GM18499 (cell line): ENCODE results near the gene CENPX.

Experiments
- ATAC-seq: cut with Tn5 transposase; IDR thresholded peaks from one replicate; pipeline ENCODE4 v1.9.1; 2021; ENCODE audit warnings: moderate number of reproducible peaks; ENCODE audit not compliant: insufficient read depth, unreplicated experiment

CENPX gene

DNA sequence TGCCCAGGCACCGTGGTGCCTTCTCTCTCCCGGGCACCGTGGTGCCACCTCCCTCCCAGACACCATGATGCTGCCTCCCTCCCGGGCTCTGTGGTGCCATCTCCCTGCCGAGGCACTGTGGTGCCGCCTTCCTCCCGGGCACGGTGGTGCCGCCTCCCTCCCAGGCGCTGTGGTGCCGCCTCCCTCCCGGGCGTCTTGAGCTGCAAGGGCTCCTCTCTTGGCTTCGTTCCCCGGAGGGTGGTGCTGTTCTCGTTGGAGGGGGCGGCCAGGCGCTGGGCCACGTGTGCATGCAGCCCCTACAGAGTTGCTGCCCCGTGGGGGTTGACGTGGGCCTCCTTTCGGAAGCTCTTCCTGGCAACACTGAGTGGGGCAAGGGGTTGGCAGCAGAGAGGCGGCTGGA is 8.2 kb downstream of the CENPX start:
- ATAC-seq, result no peak

DNA sequence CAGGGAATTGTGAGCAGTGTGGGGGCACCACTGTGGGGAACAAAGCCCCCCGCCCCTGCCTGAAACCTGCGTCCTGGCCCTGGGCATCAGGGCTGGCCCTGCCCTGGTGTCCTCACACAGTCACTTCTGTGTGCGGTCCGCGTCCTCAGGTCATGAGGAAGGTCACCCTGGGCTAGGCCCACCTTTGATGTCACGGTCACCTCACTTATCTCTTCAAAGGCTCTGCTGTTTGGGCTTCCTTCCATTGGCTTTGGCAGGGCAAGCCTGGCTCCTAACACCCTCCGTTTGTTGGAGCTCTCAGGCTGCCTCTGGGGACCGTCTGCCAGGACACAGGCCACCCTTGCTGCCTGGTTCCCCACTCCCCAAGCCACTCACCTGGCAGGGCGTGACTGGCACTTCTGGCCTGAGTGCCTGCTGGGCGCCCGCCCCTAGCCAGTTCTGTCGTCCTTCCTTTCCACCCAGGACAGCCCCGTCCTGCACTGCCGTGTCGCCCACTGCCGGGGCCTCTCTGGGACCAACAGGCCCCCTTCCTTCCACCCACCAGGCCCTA is 8.8 kb downstream of the CENPX start:
- ATAC-seq, result no peak

- no peak for ATAC-seq
Observed at GRCh38 chr17:82013341-82013740, 9.3 kb downstream of the CENPX start.

- ATAC-seq, result no peak
Observed at GRCh38 chr17:82012640-82013295, 9.9 kb downstream of the CENPX start.

DNA sequence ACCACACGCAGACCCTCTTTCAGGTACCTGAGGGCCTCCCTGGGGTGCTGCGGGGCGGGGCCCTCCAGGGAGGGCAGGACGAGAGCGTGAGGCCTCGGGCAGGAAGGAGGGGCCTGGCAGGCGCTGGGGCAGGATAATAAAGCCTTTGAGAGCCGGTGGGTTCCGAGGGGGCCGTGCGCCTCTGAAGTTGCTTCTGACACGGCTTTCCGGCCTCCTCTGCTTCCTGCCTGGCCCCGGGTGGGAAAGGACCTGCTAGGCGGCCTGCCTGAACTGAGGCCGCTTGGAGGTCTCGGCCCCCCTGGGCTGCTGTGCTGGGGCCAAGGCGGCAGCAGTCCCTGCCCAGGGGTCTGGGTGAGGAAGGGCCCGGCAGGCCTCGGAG is 10.4 kb downstream of the CENPX start:
- no peak for ATAC-seq

DNA sequence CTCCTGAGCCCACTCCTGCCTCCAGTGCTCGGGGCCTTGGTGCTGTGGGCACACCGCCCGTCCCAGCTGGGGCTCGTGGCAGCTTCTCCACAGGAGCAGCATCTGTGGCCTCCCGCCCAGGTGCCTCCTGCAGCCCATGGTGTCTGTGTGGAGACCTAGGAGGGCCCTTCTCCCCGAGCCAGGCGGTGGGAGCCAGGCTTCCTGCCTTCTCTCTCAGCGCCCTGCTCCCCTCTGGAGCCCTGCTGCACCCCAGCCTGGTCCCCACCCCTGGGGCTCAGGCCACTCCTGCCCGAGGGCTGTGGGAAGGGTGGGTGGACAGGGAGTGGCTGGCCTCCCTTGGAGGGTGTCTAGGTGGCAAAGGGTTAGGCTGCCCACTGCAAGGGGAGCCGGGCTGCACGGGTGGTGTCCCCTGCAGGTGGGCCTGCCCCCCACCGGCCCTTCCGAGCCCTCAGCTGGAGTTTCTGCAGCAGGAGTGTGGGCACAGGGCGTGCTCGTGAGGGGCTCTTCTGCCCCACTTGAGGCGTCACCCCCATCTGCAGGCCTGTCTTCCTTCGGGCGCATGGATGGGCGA is 11.0 kb downstream of the CENPX start:
- no peak for ATAC-seq

DNA sequence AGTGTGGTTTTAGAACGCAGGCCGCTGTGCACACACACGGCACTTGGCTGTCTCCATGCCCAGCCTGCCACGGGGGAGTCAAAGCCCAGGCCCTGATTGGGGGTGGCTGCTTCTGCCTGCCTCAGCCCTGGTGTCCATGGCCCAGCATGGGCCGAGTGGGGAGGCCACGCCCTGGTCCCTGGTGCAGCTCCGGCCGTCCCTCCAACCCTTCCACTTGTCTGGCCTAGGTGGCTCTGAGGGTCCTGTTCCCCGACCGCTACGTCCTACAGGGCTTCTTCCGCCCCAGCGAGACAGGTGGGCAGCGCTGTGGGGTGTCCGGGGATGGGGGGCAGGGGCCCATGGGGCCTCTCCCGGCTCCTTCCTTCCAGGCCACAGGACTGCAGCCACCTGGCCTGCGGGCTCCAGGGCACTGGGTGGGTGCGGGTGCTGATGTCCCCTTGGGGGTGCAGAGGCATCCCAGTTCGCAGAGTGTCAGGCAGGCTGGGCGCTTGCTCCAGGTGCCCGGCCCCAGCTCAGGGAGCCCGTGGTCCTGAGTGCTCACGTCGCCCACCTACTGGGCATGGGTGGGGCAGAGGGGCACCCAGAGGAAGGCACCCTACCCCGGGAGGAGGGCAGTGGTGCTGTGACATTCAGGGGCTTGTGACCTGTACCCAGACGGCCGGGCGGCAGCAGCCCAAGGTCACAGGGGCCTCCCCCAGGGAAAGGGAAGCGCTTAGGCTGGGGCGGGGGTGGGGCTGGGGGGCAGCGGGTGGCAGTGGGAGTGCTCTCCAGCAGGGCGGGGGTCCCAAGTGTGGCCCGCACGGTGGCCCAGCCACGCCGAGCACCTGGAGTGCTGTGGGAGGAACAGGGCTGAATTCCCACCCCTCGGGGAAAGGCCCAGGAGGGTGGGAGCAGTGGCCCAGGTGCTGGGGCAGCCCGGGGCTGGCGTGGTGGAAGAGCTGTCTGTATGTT is 11.8 kb downstream of the CENPX start:
- ATAC-seq, result no peak

DNA sequence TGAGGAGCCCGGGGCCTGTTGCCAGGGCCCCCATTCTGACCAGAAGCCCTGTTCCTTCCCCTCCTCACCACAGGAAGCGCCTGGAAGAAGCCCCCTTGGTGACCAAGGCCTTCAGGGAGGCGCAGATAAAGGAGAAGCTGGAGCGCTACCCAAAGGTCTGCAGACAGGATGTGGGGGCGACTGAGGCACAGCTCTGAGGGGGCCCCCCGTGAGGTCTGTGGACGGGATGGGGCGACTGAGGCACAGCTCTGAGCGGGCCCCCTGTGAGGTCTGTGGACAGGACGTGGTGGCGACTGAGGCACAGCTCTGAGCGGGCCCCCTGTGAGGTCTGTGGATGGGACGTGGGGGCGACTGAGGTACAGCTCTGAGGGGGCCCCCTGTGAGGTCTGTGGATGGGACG is 13.3 kb downstream of the CENPX start:
- ATAC-seq, result no peak

DNA sequence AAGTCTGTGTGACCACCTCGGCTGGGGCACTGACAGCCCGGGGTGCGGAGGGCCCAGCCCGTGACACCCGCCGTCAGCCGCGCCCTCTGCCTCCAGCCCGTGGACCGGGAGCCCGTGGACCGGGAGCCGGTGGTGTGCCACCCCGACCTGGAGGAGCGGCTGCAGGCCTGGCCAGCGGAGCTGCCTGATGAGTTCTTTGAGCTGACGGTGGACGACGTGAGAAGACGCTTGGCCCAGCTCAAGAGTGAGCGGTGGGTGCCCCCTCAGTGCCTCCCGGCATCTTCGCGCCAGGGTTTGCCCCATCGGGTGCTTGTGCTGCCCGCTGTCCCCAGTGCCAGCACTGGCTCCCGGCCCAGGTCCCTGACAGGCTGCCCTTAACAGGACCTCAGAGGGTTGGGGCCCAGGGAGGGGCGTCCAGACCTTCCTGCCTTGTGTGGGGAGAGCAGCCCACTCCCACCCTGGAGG is 13.7 kb downstream of the CENPX start:
- no peak for ATAC-seq

- ATAC-seq, result no peak
Observed at GRCh38 chr17:82008258-82008940, 14.3 kb downstream of the CENPX start.

DNA sequence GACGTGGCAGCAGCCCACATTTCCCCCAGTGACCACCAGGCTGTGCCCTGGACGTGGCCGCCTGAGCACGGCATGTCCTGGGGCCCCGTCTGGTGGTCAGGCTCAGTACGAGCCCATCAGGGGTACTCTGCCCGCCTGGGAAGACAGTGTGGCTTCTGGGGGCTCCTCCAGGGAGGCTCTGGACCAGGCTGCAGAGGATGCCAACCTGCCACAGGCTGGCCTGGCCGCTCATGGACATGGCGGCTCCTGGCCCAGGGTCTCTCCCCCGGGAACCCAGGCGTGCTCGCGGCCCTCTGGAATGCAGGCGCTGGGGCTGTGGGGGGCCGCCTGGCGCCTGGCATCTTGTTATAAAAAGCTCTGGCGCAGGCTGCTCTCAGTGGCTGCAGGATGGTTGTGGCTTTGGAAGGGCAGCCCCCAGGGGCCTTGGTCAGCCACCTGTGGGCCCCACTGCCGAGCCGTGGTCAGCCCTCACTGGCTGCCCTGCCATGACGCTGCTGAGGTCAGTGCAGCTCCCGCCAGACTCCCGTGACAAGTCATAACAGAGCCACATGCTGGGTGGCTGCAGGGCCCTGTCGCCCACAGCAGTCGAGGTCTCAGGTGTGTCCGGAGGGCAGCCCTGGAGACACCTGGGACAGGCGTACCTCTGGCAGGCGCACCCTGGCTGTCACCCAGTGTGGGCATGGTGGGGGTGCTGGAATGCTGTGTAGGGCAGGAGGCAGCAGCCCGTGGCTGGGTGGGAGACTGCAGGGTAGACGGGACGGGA is 15.0 kb downstream of the CENPX start:
- ATAC-seq, result no peak

GRCh38 chr17:82007228-82007494 is 15.5 kb downstream of the CENPX start:
- no peak for ATAC-seq

DNA sequence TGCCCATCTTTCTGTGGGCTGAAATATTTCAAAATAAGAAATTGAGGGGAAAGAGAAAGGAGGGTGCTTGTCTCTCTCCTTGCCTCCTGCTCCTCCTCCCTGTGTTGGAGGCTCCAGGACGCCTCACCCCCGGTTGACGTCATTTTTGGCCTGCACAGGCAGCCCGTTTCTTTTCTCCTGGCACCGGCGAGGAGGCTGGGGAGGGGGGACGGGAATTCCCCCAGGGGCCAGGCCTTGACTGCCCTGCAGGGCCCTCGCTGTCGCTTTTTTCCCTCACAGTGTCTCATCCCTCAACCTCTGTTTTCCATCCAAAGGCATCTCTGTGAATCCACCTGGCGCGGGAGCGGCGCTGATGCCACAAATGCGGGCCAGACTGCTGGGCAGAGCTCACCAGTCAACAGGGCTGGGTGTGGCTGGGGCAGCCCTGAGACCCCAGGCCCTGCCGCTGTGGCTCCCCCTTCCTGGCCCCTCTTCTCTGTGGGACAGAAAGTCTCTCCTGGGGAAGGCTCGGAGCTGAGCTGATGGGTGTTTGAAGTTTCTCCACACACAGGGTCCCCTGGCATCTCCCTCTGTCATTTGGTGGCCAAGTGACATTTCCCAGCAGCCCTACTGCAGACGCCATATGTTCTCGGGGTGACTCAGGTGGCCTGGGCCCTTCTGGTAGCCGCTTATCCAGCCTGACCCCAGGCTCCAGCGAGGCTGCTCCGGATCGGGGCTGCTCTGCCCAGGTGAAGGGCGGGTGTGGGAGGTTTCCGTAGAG is 16.0 kb downstream of the CENPX start:
- ATAC-seq, result no peak

DNA sequence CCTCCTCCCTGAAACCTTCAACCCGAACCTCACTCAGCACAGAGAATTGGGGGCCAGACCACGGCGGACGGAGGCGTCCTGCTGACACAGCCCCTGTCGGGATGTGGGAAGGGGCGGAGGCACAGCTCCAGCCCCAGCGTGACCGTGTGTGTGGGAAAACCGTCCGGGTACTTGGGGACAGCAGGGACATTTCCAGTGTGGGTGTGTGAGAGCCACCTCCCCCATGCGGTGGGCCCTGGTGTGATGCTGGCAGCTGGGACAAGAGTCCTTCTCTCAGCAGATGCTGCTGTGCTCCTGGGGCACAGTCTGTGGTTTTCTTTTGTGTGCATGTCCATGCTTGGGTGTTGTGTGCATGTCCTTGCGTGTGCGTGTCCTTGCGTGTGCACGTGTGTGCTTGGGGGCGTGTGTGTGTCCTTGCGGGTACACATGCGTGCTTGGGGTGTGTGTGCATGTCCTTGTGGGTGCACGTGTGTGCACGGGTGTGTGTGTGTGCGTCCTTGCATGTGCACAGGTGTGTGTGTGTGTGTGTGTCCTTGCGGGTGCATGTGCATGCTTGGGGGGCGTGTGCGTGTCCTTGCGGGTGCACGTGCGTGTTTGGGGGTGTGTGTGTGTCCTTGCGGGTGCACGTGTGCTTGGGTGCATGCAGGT is 16.9 kb downstream of the CENPX start:
- ATAC-seq, result no peak

DNA sequence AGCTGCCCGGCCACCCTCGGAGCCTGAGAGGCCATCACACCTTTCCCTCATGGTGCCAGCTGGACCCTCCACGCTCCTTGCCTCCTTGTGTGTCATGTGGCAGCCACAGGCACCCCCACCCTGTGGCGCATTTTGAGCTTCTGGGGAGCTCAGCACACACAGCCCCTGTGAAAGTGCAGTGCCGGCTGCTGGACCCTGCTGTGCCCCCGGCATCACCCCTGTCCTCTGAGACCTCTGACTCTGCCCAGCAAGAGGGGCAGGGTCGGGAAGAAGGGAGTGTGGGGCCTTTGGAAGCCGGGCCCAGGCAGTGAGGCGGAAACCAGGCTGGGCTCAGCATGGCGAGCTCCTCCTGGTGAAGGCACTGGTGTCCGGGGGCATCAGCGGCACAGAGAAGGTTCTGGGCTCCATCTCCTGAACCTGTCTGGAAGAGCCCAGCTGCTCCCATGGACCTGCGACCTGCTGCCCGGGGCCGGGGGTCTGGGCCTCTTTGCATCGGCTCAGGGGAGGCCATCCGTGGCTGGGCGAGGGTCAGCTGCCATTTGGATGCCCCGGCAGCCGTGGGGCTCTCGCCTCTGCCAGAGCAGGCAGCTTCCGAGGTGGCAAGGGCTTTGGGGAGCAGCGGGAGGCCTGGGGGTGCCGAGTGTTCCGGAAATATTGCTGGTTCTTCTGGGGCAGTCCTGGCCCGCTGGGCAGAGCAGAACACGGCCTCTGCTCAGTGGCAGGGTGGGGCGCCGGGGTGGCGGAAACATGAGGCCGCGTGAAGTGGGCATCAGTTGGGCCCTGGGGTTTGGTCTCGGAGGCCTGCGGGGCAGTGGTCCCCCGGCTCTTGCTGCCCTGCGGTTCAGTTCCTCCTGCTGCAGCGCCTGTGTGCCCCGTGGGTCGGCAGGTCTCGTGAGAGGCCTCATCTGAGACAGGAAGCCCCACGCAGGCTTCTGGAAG is 17.9 kb downstream of the CENPX start:
- ATAC-seq, result no peak

DNA sequence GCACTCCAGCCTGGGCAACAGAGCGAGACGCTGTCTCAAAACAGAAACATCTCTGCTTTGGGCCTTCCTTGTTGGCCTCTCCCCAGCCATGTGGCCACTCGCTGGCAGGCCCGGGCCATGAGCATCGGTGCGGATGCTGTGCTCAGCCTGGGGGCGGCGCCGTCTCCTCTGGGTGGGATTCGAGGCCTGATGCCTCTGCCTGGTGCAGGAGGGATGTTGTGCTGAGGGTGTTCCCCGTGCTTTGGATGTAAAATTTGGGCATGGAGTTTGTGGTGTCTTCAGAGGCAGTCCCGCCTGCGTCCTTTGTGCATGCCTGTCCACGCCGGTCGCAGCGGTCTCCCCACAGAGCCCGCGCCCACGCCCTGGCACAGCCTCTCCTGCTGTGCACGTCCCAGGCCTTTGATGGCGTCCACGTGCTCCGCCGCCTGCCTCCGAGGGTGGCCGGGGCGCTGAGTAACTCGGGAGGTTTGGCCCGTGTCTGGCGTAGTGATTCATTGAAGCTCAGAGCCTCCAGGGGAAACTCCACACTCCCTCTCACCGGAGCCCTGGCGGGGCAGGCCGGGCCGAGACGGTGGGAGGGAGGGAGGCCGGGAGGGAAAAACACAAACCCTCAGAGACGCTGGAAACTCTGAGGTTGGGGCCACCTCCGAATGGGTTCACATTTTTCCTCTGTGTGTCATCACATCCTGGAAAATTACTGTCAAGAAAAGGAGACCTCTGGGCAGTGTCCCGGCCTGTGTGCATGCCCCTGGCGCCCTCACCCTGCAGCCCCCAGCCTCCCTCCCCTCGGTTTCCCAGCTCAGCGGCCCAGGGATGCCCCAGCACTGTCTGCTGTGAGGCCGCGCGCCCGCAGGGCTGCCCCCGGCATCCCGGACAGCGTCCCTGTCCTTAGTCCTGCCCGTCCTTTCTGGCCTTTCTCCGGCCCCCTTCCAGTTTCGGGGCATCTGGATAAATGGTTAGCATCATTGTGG is 19.0 kb downstream of the CENPX start:
- no peak for ATAC-seq
